Natural killer cell (primary cell): ENCODE measurements around the gene SLCO3A1. TPM values are rescaled to one million over a fixed set of nuclear protein-coding genes. Genes with fewer than 3 reads are reported as not detected.
A peak's percentile ranks its signal among the peaks of the same experiment; 100 is the strongest.

Experiments used
- ATAC-seq, 3 donors: fragments of 150-1000 bp in 2 of 3; fragments of 200-7000 bp in 1 of 3; cut with Tn5 transposase; 1 replicate in 1 of 3; 2 replicates in 2 of 3; pipeline ENCODE4 v1.10.0; 2021; ENCODE audit warnings: mild to moderate bottlenecking in 2 of 3, moderate library complexity in 2 of 3
- DNase-seq, 2 donors: peaks; one replicate each; pipeline versions ENCODE4 v3.0.0 to v3.0.0-alpha.2; 2013 to 2021; ENCODE audit warnings: mixed read lengths in 1 of 2
- H3K27ac ChIP-seq: one replicate; pipeline ENCODE4 v1.5.1; 2013; ENCODE audit warnings: mild to moderate bottlenecking, low read length
- H3K27me3 ChIP-seq: one replicate; pipeline ENCODE4 v1.6.1; 2013; ENCODE audit warnings: low read length; ENCODE audit not compliant: control insufficient read depth, insufficient read depth
- H3K36me3 ChIP-seq: one replicate; pipeline ENCODE4 v1.6.1; 2013; ENCODE audit warnings: low read length; ENCODE audit not compliant: control insufficient read depth, insufficient read depth
- H3K4me1 ChIP-seq: one replicate; pipeline ENCODE4 v1.6.1; 2013; ENCODE audit warnings: low read length; ENCODE audit not compliant: control insufficient read depth, insufficient read depth
- H3K4me3 ChIP-seq: one replicate; pipeline ENCODE4 v1.5.1; 2013; ENCODE audit warnings: low read length
- H3K9me3 ChIP-seq: one replicate; pipeline ENCODE4 v1.6.1; 2013; ENCODE audit warnings: low read length; ENCODE audit not compliant: control insufficient read depth, insufficient read depth
- H3K27ac Mint-ChIP-seq, 2 donors: one replicate each; pipeline ENCODE4 v1.8.0; 2022; ENCODE audit warnings: mild to moderate bottlenecking in 2 of 2, mixed read lengths in 2 of 2, moderate library complexity in 1 of 2
- H3K27me3 Mint-ChIP-seq, 2 donors: one replicate each; pipeline ENCODE4 v1.8.0; 2022; ENCODE audit warnings: low read depth in 2 of 2, mixed read lengths in 2 of 2
- H3K36me3 Mint-ChIP-seq: one replicate; pipeline ENCODE4 v1.8.0; 2022; ENCODE audit warnings: mixed read lengths
- H3K4me1 Mint-ChIP-seq, 2 donors: one replicate each; pipeline ENCODE4 v1.8.0; 2022; ENCODE audit warnings: mixed read lengths in 2 of 2
- H3K4me3 Mint-ChIP-seq: one replicate; pipeline ENCODE4 v1.8.0; 2022; ENCODE audit warnings: mild to moderate bottlenecking, moderate library complexity, mixed read lengths
- H3K9me3 Mint-ChIP-seq, 2 donors: one replicate each; pipeline ENCODE4 v1.8.0; 2022; ENCODE audit warnings: mixed read lengths in 2 of 2
- WGBS: methylation state at CpG from one replicate; pipeline ENCODE4 v1.1.7; 2013; ENCODE audit warnings: missing lambda C conversion rate; ENCODE audit not compliant: insufficient coverage; 5-methylcytosine and 5-hydroxymethylcytosine counted together
- intact Hi-C: fragments of 100-400 bp; cut with micrococcal nuclease; formaldehyde crosslinking; loops from one replicate; pipeline ENCODE4 v1.14.2; 2022
- total RNA-seq, 4 donors: library from RNA; stranded (reverse); fragments of 120-200 nt in 1 of 4; gene quantifications; one replicate each; pipeline versions ENCODE4 v1.2.3 to v1.2.4, GENCODE V29; 2013 to 2022
- TF ChIP-seq, protein P1 (sequence below): fragments of 200-600 bp; IDR thresholded peaks from one replicate; pipeline ENCODE4 v1.8.0; 2022; ENCODE audit warnings: antibody characterized with exemption

Gene SLCO3A1
- total RNA-seq, 3 donors from 2014 or later (not counting 1 experiment from before 2014, with no cell fraction given): 48.5 to 73.5 (median 68.8) TPM

DNA sequence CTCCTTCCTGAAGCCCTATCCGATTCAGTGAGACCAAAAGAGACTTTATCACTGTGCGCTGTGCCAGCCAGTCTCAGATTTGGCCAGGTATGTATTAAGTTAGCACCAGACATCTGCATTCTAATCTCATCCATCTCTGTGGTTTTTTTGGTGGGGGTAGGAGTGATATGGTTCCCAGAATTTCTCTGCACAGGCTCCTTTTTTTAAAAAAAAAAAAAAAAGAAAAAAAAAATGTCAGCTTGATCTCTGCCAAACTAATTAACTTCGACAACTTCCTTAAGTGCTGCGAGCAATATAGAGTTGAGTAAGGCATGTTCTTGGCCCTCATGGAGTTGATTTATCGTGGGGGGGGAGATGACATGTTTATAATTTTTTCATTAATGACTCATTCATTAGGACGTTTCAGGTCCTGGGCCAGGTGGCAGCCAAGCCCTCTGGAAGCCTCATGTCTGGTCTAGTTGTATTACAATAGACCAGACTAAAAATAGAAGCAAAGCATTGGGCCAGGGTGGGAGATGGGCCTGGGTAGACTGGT is 12.9 kb downstream of the SLCO3A1 start:
- no peak for ATAC-seq
- no peaks in the 10 kb centered on the region for H3K36me3 Mint-ChIP-seq
- no peak overlapping the region for H3K4me3 ChIP-seq
- intact Hi-C loops: no loop called here
- H3K4me1 ChIP-seq: peaks cover 38% of the 10 kb centered on the region
- no peaks in the 10 kb centered on the region for H3K9me3 Mint-ChIP-seq
- no peak overlapping the region for H3K27ac ChIP-seq
- TF ChIP-seq, protein P1, sequence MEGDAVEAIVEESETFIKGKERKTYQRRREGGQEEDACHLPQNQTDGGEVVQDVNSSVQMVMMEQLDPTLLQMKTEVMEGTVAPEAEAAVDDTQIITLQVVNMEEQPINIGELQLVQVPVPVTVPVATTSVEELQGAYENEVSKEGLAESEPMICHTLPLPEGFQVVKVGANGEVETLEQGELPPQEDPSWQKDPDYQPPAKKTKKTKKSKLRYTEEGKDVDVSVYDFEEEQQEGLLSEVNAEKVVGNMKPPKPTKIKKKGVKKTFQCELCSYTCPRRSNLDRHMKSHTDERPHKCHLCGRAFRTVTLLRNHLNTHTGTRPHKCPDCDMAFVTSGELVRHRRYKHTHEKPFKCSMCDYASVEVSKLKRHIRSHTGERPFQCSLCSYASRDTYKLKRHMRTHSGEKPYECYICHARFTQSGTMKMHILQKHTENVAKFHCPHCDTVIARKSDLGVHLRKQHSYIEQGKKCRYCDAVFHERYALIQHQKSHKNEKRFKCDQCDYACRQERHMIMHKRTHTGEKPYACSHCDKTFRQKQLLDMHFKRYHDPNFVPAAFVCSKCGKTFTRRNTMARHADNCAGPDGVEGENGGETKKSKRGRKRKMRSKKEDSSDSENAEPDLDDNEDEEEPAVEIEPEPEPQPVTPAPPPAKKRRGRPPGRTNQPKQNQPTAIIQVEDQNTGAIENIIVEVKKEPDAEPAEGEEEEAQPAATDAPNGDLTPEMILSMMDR: no peak
- DNase-seq: peak in 1 of 2 donors; percentile 28
- peak overlapping the region; percentile 59 to 83 for H3K27ac Mint-ChIP-seq
- H3K27me3 ChIP-seq: no peaks in the 10 kb centered on the region
- H3K27me3 Mint-ChIP-seq: no peaks in the 10 kb centered on the region
- H3K4me1 Mint-ChIP-seq: peaks cover 77 to 81% of the 10 kb centered on the region in 2 donors
- H3K9me3 ChIP-seq: no peaks in the 10 kb centered on the region
- 62% methylated on average over 6 of the region's 6 CpGs for WGBS
- no peaks in the 10 kb centered on the region for H3K36me3 ChIP-seq
- no peak overlapping the region for H3K4me3 Mint-ChIP-seq

GRCh38 chr15:91866971-91867372 is 13.5 kb downstream of the SLCO3A1 start:
- TF ChIP-seq, protein P1: no peak
- Histone ChIP-seq H3K4me3 (no peak overlapping the region), H3K4me1 (peaks cover 33% of the 10 kb centered on the region), H3K9me3 (no peaks in the 10 kb centered on the region), H3K27me3 (no peaks in the 10 kb centered on the region), H3K36me3 (no peaks in the 10 kb centered on the region), H3K27ac (no peak overlapping the region)
- Mint-ChIP-seq H3K4me3 (no peak overlapping the region), H3K4me1 (peaks cover 77 to 86% of the 10 kb centered on the region in 2 donors), H3K27me3 (no peaks in the 10 kb centered on the region), H3K9me3 (no peaks in the 10 kb centered on the region), H3K36me3 (no peaks in the 10 kb centered on the region), H3K27ac (peak overlapping the region in 1 of 2 donors; percentile 83)
- intact Hi-C loops: no loop called here
- 97% methylated on average over 8 of the region's 8 CpGs for WGBS
- no peak for DNase-seq
- no peak for ATAC-seq

DNA sequence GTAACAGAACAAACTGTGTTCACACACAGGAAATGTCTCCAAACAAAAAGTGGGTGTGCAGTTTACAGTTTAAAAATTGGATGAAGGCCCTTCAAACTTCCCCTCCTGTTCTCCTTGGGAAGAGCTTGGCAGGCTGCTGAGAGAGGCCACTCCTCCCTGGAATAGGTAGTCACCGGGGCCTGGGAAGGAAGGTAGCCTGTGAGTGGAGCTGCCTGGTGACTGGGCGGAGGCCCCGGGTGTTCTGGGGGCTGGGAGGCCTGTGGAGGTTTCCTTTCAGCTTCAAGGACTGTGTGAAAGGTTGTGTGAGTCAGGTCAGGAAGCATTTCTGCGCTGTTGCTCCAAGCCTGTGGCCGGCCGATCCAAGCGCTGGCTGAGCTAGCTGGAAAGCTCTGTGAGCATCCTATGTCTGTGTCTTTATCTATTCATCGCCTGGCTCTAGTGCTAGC is 14.1 kb downstream of the SLCO3A1 start:
- no peaks in the 10 kb centered on the region for H3K27me3 Mint-ChIP-seq
- DNase-seq: no peak
- no peaks in the 10 kb centered on the region for H3K36me3 Mint-ChIP-seq

More for the DNA sequence above, 14.1 kb downstream of the SLCO3A1 start:
- Mint-ChIP-seq H3K27ac (peak overlapping the region; percentile 37 to 41), H3K4me3 (no peak overlapping the region), H3K4me1 (peaks cover 73 to 87% of the 10 kb centered on the region in 2 donors), H3K9me3 (no peaks in the 10 kb centered on the region)
- H3K27ac ChIP-seq: no peak overlapping the region
- H3K27me3 ChIP-seq: no peaks in the 10 kb centered on the region
- TF ChIP-seq, protein P1: no peak
- H3K4me1 ChIP-seq: peaks cover 28% of the 10 kb centered on the region
- ATAC-seq: no peak
- no peaks in the 10 kb centered on the region for H3K36me3 ChIP-seq
- H3K4me3 ChIP-seq: no peak overlapping the region
- H3K9me3 ChIP-seq: no peaks in the 10 kb centered on the region
- intact Hi-C loops: no loop called here
- WGBS: 76% methylated on average over 8 of the region's 8 CpGs
